H9 (cell line): ENCODE measurements around the gene HADH. TPM values are rescaled to one million over a fixed set of nuclear protein-coding genes. Genes with fewer than 3 reads are reported as not detected.

Source experiments
- DNase-seq: peaks from one replicate; pipeline ENCODE4 v3.0.0-alpha.2; 2017
- H2AFZ ChIP-seq: one replicate; pipeline ENCODE4 v1.6.1; 2013; ENCODE audit warnings: mild to moderate bottlenecking, low read length, control low read depth, moderate library complexity
- H2AK5ac ChIP-seq: 2 replicates; pipeline ENCODE4 v1.6.1; 2013; ENCODE audit warnings: low read length, control low read depth, mixed read lengths; ENCODE audit not compliant: insufficient read length
- H2BK120ac ChIP-seq: one replicate; pipeline ENCODE4 v1.6.1; 2013; ENCODE audit warnings: low read depth, mild to moderate bottlenecking, low read length, control low read depth, inconsistent platforms; ENCODE audit not compliant: poor library complexity, severe bottlenecking
- H2BK12ac ChIP-seq: 2 replicates; pipeline ENCODE4 v1.6.1; 2013; ENCODE audit warnings: low read length, control low read depth, mixed read lengths, low read depth; ENCODE audit not compliant: insufficient read length
- H2BK15ac ChIP-seq: 2 replicates; pipeline ENCODE4 v1.6.1; 2013; ENCODE audit warnings: low read depth, low read length, control low read depth
- H2BK20ac ChIP-seq: one replicate; pipeline ENCODE4 v1.6.1; 2013; ENCODE audit warnings: low read depth, mild to moderate bottlenecking, low read length, control low read depth, inconsistent platforms; ENCODE audit not compliant: poor library complexity, severe bottlenecking
- H2BK5ac ChIP-seq: 2 replicates; pipeline ENCODE4 v1.6.1; 2013; ENCODE audit warnings: low read length, control low read depth, mixed read lengths; ENCODE audit not compliant: insufficient read length
- H3K14ac ChIP-seq: 2 replicates; pipeline ENCODE4 v1.6.1; 2013; ENCODE audit warnings: low read length, control low read depth; ENCODE audit not compliant: insufficient read depth
- H3K18ac ChIP-seq: 2 replicates; pipeline ENCODE4 v1.6.1; 2013; ENCODE audit warnings: low read depth, mild to moderate bottlenecking, mixed read lengths, low read length, control low read depth; ENCODE audit not compliant: insufficient read length
- H3K23ac ChIP-seq: 2 replicates; pipeline ENCODE4 v1.6.1; 2013; ENCODE audit warnings: low read length, control low read depth, mixed read lengths, low read depth; ENCODE audit not compliant: insufficient read length
- H3K23me2 ChIP-seq: 2 replicates; pipeline ENCODE4 v1.6.1; 2013; ENCODE audit warnings: low read depth, mild to moderate bottlenecking, mixed read lengths, low read length, control low read depth; ENCODE audit not compliant: insufficient read length, poor library complexity, severe bottlenecking
- H3K27ac ChIP-seq: 2 replicates; pipeline ENCODE4 v1.5.1; 2013; ENCODE audit warnings: low read length, control low read depth, mixed read lengths, low read depth; ENCODE audit not compliant: insufficient read length
- H3K27me3 ChIP-seq: 2 replicates; pipeline ENCODE4 v1.6.1; 2013; ENCODE audit warnings: low read length, control low read depth, inconsistent platforms; ENCODE audit not compliant: insufficient read depth
- H3K4ac ChIP-seq: 2 replicates; pipeline ENCODE4 v1.6.1; 2013; ENCODE audit warnings: low read depth, mild to moderate bottlenecking, control low read depth, inconsistent platforms, low read length, moderate library complexity
- H3K4me1 ChIP-seq: 2 replicates; pipeline ENCODE4 v1.6.1; 2013; ENCODE audit warnings: low read length, control low read depth, inconsistent platforms; ENCODE audit not compliant: insufficient read depth
- H3K4me2 ChIP-seq: 2 replicates; pipeline ENCODE4 v1.6.1; 2013; ENCODE audit warnings: low read length, control low read depth, mixed read lengths; ENCODE audit not compliant: insufficient read length, insufficient read depth
- H3K56ac ChIP-seq: 2 replicates; pipeline ENCODE4 v1.6.1; 2013; ENCODE audit warnings: low read depth, mild to moderate bottlenecking, mixed read lengths, low read length, control low read depth; ENCODE audit not compliant: insufficient read length
- H3K79me1 ChIP-seq: 2 replicates; pipeline ENCODE4 v1.6.1; 2013; ENCODE audit warnings: low read depth, mild to moderate bottlenecking, moderate library complexity, low read length, control low read depth, inconsistent platforms; ENCODE audit not compliant: insufficient read depth, poor library complexity, severe bottlenecking
- H3K79me2 ChIP-seq: 2 replicates; pipeline ENCODE4 v1.6.1; 2013; ENCODE audit warnings: low read length, control low read depth, inconsistent platforms; ENCODE audit not compliant: insufficient read depth
- H3K9ac ChIP-seq: 2 replicates; pipeline ENCODE4 v1.6.1; 2013; ENCODE audit warnings: low read length, control low read depth, mixed read lengths; ENCODE audit not compliant: insufficient read length; ENCODE audit errors: extremely low read depth
- H3K9me3 ChIP-seq: one replicate; pipeline ENCODE4 v1.6.1; 2013; ENCODE audit warnings: low read depth, low read length, inconsistent platforms; ENCODE audit not compliant: control insufficient read depth
- H3T11ph ChIP-seq: one replicate; pipeline ENCODE4 v1.6.1; 2013; ENCODE audit warnings: mild to moderate bottlenecking, low read length, control low read depth, inconsistent platforms
- H4K20me1 ChIP-seq: one replicate; pipeline ENCODE4 v1.6.1; 2013; ENCODE audit not compliant: control insufficient read depth, insufficient read length, insufficient read depth
- H4K5ac ChIP-seq: 2 replicates; pipeline ENCODE4 v1.6.1; 2013; ENCODE audit warnings: low read depth, mild to moderate bottlenecking, mixed read lengths, low read length, control low read depth; ENCODE audit not compliant: insufficient read length
- H4K8ac ChIP-seq: replicated peaks from 2 replicates; pipeline ENCODE4 v1.6.1; 2013; ENCODE audit warnings: low read length, control low read depth, mixed read lengths, low read depth; ENCODE audit not compliant: insufficient read length
- H4K91ac ChIP-seq: 2 replicates; pipeline ENCODE4 v1.6.1; 2013; ENCODE audit warnings: low read depth, mild to moderate bottlenecking, moderate library complexity, mixed read lengths, low read length, control low read depth; ENCODE audit not compliant: insufficient read length
- H3K27ac Mint-ChIP-seq, 3 experiments: 2 replicates in 2 of 3; 3 replicates in 1 of 3; pipeline ENCODE4 v1.8.0; 2020 to 2021; ENCODE audit warnings: mixed read lengths in 3 of 3, mild to moderate bottlenecking in 1 of 3, moderate library complexity in 1 of 3
- H3K27me3 Mint-ChIP-seq: 2 replicates; pipeline ENCODE4 v1.8.0; 2021; ENCODE audit warnings: low read depth, mild to moderate bottlenecking, moderate library complexity, mixed read lengths
- H3K36me3 Mint-ChIP-seq, 3 experiments: 2 replicates in 2 of 3; 3 replicates in 1 of 3; pipeline ENCODE4 v1.8.0; 2020 to 2021; ENCODE audit warnings: low read depth in 3 of 3, mixed read lengths in 3 of 3; ENCODE audit not compliant: insufficient read depth in 1 of 3
- H3K4me1 Mint-ChIP-seq, 2 experiments: 2 replicates each; pipeline ENCODE4 v1.8.0; 2020; ENCODE audit warnings: mixed read lengths in 2 of 2
- H3K4me3 Mint-ChIP-seq, 2 experiments: 2 replicates in 1 of 2; 3 replicates in 1 of 2; pipeline ENCODE4 v1.8.0; 2020 to 2021; ENCODE audit warnings: mild to moderate bottlenecking in 2 of 2, mixed read lengths in 2 of 2, moderate library complexity in 1 of 2
- H3K9me3 Mint-ChIP-seq, 2 experiments: 2 replicates in 1 of 2; 3 replicates in 1 of 2; pipeline ENCODE4 v1.8.0; 2020; ENCODE audit warnings: mild to moderate bottlenecking in 2 of 2, mixed read lengths in 2 of 2, moderate library complexity in 1 of 2
- CTCF ChIP-seq: fragments of 200-600 bp; sonication (generic); conservative IDR thresholded peaks from 3 replicates; pipeline ENCODE4 v1.8.0; 2021; ENCODE audit warnings: antibody characterized with exemption, mild to moderate bottlenecking
- WGBS: extraction: QIAGEN DNeasy Blood & Tissue Kit; methylation state at CpG from one replicate; pipeline ENCODE4 v1.1.7; 2013; ENCODE audit warnings: missing lambda C conversion rate, low lambda C conversion rate, mixed read lengths; ENCODE audit not compliant: insufficient read length; ENCODE audit errors: extremely low coverage; 5-methylcytosine and 5-hydroxymethylcytosine counted together
- total RNA-seq: library from RNA; stranded (reverse); gene quantifications from 2 replicates; pipeline ENCODE4 v1.2.1, GENCODE V29; 2021

Gene HADH
- total RNA-seq, 1 experiment from 2014 or later: 44.4 TPM

- Histone ChIP-seq H2BK120ac (no peak overlapping the region), H3K79me1 (no peaks in the 10 kb centered on the region), H2BK12ac (no peak overlapping the region), H2BK15ac (no peak overlapping the region), H4K91ac (no peak overlapping the region), H3K23ac (no peak overlapping the region), H3K79me2 (no peaks in the 10 kb centered on the region), H3K9me3 (no peaks in the 10 kb centered on the region), H4K8ac (no peak overlapping the region), H3T11ph (no peak overlapping the region), H4K20me1 (no peaks in the 10 kb centered on the region), H2BK5ac (no peak overlapping the region), H3K27me3 (no peaks in the 10 kb centered on the region), H3K9ac (no peak overlapping the region), H3K4ac (no peak overlapping the region), H3K23me2 (no peaks in the 10 kb centered on the region), H3K4me2 (no peak overlapping the region), H3K56ac (no peak overlapping the region), H3K14ac (no peak overlapping the region), H4K5ac (no peak overlapping the region), H3K27ac (no peak overlapping the region), H2AK5ac (no peak overlapping the region), H2AFZ (no peak overlapping the region), H3K4me1 (peaks cover 3% of the 10 kb centered on the region; the same call in 1 of the 2 replicates), H2BK20ac (no peak overlapping the region), H3K18ac (no peak overlapping the region)
- WGBS: no CpG with 5 or more reads among the region's 3 CpGs
- H3K9me3 Mint-ChIP-seq: no peaks in the 10 kb centered on the region
- TF ChIP-seq CTCF: no peak
- H3K27me3 Mint-ChIP-seq: peaks cover 21% of the 10 kb centered on the region
- peaks cover 13 to 14% of the 10 kb centered on the region in 2 experiments for H3K4me1 Mint-ChIP-seq
- no peak for DNase-seq
- no peaks in the 10 kb centered on the region; a peak in 1 of 7 replicates for H3K36me3 Mint-ChIP-seq
- no peak overlapping the region for H3K27ac Mint-ChIP-seq
- no peak overlapping the region for H3K4me3 Mint-ChIP-seq
Measured at GRCh38 chr4:108045687-108046024, 56.0 kb downstream of the HADH start.
